Measurements from ENCODE around the gene FEN1.

The FEN1 gene

DNA sequence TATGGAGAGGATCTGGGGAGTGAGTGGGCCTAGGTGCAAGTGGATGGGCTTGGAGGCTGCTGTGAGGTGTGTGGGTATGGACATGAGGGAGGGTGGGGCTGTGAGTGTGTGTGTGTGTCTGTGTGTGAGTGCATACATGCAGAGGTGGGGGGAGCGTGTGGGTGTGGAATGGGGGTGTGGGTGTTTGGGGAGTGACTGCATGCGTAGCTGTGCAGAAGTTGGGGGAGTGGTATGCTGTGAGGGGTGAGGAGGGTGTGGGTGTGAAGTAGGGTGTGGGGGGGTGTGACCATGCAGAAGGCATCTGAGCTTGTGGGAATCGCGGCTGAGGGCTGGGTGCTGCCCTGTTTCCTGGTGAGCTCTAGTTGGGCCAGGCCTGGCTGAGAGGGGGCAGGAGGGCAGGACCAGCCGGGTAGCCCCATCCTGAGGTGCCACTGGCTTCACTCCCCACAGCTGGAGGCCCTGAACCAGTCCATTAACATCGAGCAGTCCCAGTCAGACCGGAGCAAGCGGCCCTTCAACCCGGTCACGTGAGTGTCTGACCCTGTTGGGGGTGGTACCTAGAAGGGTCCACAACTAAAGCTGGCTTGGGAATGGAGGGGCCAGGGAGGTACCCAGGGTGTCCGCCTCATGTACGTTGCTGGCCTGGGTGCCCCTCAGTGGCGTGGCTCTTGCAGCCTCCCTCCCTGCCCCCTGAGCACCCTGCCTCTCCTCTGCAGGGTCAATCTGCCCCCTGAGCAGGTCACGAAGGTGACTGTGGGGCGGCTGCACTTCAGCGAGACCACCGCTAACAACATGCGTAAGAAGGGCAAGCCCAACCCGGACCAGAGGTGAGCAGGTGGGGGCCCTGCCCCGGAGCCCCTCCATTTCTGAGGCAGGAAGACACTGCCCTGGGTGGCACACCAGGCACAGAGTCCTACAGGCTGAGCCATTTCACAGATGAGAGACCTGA, 16.8 kb upstream of the FEN1 start:
- no peak for TF ChIP-seq POLR2A (IDR thresholded peaks at IDR 0.05; ENCODE audit: low read depth, low read length)
- DNase-seq (ENCODE audit: insufficient read length, low spot score) (no peak), FAIRE-seq (no peak)

DNA sequence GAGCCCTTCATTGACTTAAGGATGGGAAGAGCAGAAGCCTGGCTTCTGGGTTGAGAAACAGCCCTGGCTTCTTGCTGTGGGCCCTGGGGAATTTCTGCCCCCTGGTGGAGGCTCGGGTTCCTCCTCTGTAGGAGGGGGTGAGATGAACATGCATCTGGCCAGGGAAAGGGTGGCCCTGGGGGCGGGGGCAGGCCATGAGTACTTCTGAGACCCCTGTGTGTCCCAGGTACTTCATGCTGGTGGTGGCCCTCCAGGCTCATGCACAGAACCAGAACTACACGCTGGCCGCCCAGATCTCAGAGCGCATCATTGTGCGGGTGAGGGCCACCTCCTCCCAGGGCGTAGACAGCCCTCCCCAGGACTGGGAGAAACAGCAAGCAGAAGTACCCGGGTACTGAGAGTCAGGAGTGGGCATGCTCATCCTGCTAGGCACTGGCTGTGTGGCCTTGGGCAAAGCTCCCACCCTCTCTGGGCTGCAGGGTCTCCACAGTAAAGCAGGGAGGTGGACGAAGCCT, 16.1 kb upstream of the FEN1 start:
- TF ChIP-seq POLR2A (IDR thresholded peaks at IDR 0.05; ENCODE audit: low read depth, low read length) = no peak
- DNase-seq (ENCODE audit: insufficient read length, low spot score) (peak; percentile 93), FAIRE-seq (no peak)

DNA sequence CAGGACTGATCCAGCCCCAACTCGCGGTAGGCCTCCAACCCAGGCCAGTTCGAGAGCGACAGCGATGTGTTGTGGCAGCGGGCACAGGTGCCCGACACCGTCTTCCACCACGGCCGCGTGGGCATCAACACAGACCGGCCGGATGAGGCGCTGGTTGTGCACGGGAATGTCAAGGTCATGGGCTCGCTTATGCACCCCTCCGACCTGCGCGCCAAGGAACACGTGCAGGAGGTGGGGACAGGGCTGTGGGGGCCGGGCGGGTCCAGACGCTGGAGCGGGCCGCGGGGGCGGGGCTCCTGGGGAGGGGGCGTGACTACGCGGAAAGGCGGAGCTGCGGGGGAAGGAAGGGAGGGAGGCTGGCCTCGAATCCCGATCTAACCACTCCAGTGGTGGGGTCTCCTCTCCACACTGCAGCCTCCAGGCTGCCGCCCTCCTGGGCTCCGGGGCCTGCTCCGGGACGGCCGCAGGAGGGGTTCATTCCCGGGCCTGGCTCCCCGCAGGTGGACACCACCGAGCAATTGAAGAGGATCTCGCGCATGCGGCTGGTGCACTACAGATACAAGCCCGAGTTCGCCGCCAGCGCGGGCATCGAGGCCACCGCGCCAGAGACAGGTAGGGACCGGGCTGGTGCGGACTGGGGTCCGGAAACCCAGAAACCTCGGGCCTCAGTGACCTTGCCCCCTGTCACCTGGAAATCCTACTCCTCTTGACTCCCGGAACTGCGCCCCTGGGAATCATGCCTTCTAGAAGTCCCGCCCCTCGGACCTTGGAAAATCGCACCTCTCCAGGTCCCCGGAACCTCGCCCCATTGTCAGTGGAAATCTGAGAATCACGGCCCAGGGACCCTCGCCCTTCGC, 15.2 kb upstream of the FEN1 start:
- TF ChIP-seq POLR2A (IDR thresholded peaks at IDR 0.05; ENCODE audit: low read depth, low read length) = no peak
- no peak for DNase-seq (ENCODE audit: insufficient read length, low spot score)
- FAIRE-seq = no peak

DNA sequence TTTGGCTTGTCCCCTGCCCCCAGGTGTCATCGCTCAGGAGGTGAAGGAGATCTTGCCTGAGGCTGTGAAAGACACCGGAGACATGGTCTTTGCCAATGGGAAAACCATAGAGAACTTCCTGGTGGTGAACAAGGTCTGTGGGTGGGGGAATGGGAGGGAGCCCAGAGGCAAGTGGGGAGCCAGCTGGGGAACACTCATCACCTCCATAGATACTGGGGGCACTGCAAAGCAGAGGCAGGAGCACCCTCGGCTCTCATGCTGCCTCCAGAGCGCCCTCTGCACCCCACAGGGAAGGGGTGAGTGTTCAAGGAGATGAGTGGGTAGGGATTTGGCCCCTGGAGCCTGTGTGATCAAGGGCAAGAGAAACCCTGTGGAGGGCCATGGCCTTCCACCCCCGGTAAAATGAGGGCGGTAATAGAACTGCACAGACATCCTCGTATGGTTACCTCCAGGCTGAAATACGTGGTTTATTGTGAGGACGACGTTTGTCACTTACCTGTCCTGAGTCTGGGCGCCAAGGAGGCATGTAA, 14.3 kb upstream of the FEN1 start:
- DNase-seq (ENCODE audit: insufficient read length, low spot score) = no peak
- no peak for TF ChIP-seq POLR2A (IDR thresholded peaks at IDR 0.05; ENCODE audit: low read depth, low read length)

DNA sequence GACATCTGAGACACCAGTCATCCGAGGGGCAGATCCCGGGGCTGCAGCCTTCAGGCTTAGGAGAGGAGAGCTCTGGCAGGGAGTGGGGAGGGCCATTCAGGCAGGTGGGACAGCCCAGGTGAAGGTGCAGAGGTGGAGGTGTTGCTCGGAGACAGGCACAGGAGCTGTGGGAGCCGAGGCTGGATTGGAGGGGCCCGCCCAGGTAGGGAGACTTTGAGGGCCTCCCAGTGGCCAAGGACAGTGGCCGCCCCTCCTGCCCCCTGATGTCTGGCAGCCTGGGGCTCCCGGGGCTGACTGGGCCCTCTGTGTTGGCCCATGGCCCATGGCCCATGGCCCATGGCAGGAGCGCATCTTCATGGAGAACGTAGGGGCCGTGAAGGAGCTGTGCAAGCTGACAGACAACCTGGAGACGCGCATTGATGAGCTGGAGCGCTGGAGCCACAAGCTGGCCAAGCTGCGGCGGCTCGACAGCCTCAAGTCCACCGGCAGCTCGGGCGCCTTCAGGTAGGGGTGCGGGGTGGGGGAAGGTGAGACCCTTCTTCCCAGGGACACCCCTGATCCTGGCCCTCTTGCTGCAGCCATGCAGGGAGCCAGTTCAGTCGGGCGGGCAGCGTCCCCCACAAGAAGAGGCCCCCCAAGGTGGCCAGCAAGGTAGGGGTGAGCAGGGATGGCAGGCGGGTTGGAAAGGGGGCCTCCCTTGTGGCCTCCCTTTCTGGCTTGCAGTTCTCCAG, 13.6 kb upstream of the FEN1 start:
- no peak for DNase-seq (ENCODE audit: insufficient read length, low spot score)
- TF ChIP-seq POLR2A (IDR thresholded peaks at IDR 0.05; ENCODE audit: low read depth, low read length) = 0 out of 2 replicates have a peak, but pooled peaks have one; percentile 10
- no peak for FAIRE-seq

More for the DNA sequence above, 14.3 kb upstream of the FEN1 start:
- FAIRE-seq = no peak

DNA sequence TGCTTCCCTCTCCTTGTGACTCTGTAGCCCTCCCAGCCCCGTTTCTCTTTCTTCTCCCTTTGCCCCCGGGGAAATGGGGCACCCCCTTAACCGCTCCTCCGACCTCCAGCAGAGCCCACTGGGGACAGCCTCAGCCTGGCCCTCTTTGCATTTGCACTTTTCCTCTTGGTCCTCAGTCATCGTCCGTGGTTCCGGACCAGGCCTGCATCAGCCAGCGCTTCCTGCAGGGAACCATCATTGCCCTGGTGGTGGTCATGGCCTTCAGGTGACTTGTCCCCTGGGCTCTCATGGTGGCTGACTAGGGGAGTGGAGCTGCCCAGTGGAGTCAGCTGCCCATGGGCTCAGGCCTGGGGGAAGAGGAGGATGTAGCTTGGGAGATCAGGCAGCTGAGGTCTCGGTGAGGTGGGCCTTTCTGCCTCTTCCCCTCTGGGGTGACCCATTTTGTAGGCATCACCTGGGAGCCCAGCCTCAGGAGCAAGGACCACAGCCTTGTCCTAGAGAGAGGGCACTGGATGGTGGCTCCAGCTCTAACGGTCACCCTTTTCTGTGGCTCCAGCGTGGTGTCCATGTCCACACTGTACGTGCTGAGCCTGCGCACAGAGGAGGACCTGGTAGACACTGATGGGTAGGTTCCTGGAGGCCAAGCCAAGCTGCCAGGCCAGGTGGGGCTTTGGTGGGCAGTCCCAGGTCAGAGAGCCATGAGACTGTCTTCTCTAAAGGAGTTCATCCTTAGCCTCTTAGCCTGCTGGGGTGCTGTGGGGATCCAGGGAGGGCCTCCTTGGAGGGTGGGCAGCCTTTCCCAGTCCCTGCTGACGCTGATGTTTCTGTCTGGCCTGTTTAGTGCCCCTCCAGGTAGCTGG, 12.8 kb upstream of the FEN1 start:
- no peak for TF ChIP-seq POLR2A (IDR thresholded peaks at IDR 0.05; ENCODE audit: low read depth, low read length)
- DNase-seq (ENCODE audit: insufficient read length, low spot score) (no peak), FAIRE-seq (no peak)

DNA sequence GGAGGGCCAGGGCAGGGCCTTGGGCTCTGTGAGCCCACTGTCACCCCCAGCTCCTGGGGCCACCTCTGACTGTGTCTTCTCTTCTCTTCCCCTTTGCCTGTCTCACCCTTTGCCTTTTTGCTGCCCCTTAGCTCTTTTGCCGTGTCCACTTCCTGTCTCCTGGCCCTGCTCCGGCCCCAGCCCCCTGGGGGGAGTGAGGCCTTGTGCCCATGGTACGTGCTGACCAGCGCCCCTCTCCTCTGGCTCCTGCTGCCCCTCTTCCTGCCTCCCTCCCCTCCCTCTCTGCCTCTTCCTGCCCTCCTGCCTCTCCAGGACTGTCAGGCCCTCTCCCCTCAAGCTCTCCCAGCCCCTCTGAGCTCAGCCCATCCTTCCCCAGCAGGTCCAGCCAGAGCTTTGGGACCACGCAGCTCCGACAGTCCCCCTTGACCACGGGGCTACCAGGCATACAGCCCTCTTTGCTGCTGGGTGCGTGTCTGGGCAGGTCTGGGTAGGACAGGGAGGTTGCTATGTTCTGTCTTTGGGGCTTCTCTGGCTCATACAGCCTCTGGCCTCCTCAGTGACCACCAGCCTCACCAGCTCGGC, 12.0 kb upstream of the FEN1 start:
- DNase-seq (ENCODE audit: insufficient read length, low spot score) (no peak), FAIRE-seq (no peak)
- TF ChIP-seq POLR2A (IDR thresholded peaks at IDR 0.05; ENCODE audit: low read depth, low read length) = no peak

DNA sequence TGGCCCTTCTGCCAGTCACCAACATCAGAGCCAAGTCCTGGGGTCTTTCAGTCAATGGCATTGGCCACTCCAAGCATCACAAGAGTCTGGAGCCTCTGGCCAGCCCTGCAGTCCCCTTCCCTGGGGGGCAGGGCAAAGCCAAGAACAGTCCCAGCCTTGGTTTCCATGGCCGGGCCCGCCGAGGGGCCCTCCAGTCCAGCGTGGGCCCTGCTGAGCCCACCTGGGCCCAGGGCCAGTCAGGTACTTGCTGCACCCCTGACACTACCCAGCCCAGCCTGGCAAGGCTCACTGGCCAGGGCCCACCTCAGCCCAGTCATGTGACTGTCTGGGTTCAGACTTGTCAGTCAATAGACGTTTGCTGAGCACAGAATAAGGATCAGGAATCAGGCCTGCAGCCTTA, 11.1 kb upstream of the FEN1 start:
- no peak for TF ChIP-seq POLR2A (IDR thresholded peaks at IDR 0.05; ENCODE audit: low read depth, low read length)
- FAIRE-seq = no peak
- no peak for DNase-seq (ENCODE audit: insufficient read length, low spot score)

DNA sequence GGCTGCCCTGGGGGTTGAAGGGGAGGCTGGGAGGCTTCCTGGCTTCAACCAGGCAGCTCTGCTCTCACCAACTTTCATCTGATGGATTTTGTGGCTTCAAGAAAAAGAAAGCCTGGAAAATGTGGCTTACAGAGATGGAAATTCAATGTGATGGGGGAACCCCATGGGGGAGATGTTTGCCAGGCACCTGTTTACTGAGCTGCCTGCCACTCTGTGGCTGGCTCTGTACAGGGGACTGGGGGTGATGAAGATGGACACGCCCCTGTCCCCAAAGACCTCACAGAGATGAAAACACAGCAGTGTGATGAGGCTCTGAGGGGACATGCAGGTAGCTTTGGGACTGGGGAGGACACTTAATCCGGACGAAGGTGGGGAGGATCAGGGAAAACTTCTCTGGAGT, 10.4 kb upstream of the FEN1 start:
- no peak for FAIRE-seq

DNA sequence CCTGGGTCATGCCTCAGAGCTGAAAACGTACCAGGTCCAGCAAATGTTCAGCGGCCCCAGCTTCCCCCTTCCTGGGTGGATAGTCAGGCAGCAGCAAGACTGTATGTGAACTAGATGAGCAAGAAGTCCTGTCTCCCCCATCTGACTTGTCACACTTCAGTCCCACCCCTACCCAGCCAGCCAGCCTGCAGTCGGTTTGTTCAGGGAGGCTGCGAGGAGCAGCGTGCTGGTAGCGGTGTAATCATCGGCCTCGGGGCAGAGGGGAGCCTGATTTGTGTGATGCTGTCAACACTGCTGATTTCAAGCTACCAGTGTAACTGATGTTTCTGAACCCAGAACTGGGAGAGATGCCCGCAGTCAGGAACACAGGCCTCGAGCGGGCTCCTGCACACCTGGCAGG, 9.9 kb upstream of the FEN1 start:
- TF ChIP-seq POLR2A (IDR thresholded peaks at IDR 0.05; ENCODE audit: low read depth, low read length) = no peak
- no peak for DNase-seq (ENCODE audit: insufficient read length, low spot score)
- no peak for FAIRE-seq

More for the DNA sequence above, 10.4 kb upstream of the FEN1 start:
- TF ChIP-seq POLR2A (IDR thresholded peaks at IDR 0.05; ENCODE audit: low read depth, low read length) = no peak
- DNase-seq (ENCODE audit: insufficient read length, low spot score) = no peak

DNA sequence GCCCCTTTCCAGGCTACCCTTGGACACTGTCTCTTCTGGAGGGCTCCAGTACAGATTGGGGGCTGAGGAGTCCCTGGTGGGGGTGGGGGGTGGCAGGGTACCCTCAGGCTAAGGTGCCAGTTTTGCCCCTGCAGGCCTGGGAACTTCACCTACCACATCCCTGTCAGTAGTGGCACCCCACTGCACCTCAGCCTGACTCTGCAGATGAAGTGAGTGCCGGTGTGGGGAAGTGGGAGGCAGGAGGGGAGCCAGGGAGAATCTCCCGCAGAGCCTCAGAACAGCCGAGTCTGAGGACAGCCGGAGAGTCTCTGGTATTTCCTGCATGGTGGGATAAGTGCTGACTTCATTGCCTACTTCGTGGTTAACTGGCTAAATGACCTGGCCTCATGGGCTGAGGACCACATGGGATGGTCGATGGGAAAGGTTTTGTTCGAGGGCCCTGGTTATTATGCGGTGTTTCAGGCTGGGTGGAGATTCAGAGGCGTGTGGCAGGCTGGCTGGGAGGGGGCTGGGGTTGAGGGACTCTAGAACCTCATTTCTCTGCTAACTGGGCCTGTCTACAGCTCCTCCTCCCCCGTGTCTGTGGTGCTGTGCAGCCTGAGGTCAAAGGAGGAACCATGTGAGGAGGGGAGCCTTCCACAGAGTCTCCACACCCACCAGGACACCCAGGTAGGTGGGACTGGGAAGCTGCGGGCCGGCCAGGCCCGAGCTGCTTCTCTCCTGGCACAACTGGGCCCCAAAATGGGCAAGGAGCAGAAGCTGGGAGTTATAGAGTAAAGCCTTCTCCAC, 8.8 kb upstream of the FEN1 start:
- no peak for TF ChIP-seq POLR2A (IDR thresholded peaks at IDR 0.05; ENCODE audit: low read depth, low read length)
- FAIRE-seq = no peak
- DNase-seq (ENCODE audit: insufficient read length, low spot score) = no peak

DNA sequence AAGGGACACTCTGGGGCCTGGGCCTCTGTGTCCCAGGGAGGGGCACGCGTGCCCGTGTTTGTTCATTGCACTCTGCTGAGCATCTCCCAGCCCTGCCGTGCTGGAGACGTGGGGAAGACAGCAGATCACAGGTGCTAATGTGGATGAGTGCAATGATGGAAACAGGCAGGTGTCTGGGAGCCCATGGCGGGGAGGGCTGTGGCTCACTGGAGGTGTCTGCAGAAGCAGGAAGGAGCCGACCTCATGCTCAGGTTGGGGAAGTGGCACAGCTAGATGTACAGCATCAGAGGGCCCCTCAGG, 8.3 kb upstream of the FEN1 start:
- DNase-seq (ENCODE audit: insufficient read length, low spot score) (no peak), FAIRE-seq (no peak)
- no peak for TF ChIP-seq POLR2A (IDR thresholded peaks at IDR 0.05; ENCODE audit: low read depth, low read length)
